AG04450 (cell line): ENCODE data around the gene GORASP1. TPM values are rescaled to one million over a fixed set of nuclear protein-coding genes. Genes with fewer than 3 reads are reported as not detected.

Experiments used
- CTCF ChIA-PET: fragments of 300-600, 350-600 bp; formaldehyde crosslinking; extraction: SDS; loops from one replicate; lab custom pipeline; 2022; ENCODE audit warnings: antibody characterized with exemption, inconsistent platforms; lab: Charles Lee
- POLR2A ChIA-PET: fragments of 350-600 bp; formaldehyde crosslinking; extraction: SDS; loops from one replicate; lab custom pipeline; 2021; ENCODE audit warnings: antibody characterized with exemption, inconsistent platforms; lab: Yijun Ruan, JAX
- DNase-seq: peaks from one replicate; pipeline ENCODE4 v3.0.0-alpha.2; 2011; ENCODE audit warnings: low read depth, low spot score
- H3K27ac ChIP-seq: one replicate; pipeline ENCODE4 v1.5.1; 2012; ENCODE audit warnings: low read depth, low read length, control low read depth
- H3K27me3 ChIP-seq: one replicate; pipeline ENCODE4 v1.6.0; 2012; ENCODE audit warnings: low read length; ENCODE audit not compliant: control insufficient read depth, insufficient read depth
- H3K4me3 ChIP-seq: 2 replicates; pipeline ENCODE4 v1.5.1; 2011; ENCODE audit warnings: mild to moderate bottlenecking, low read depth, low read length, control low read depth
- H3K9me3 ChIP-seq: 2 replicates; pipeline ENCODE4 v1.5.1; 2012; ENCODE audit warnings: low read length; ENCODE audit not compliant: control insufficient read depth, insufficient read depth
- polyA plus RNA-seq: library from polyadenylated mRNA; depleted of rRNA; stranded (reverse); fragments of >200 nt; gene quantifications from 2 replicates; pipeline ENCODE4 v1.2.3, GENCODE V29; 2011
- TF ChIP-seq, protein P1 (sequence below): IDR thresholded peaks from 2 replicates; pipeline ENCODE4 v1.5.1; 2011; ENCODE audit warnings: low read depth, low read length, control low read depth, inconsistent platforms

GORASP1 gene
- polyA plus RNA-seq, 1 experiment: 43.7 TPM

DNA sequence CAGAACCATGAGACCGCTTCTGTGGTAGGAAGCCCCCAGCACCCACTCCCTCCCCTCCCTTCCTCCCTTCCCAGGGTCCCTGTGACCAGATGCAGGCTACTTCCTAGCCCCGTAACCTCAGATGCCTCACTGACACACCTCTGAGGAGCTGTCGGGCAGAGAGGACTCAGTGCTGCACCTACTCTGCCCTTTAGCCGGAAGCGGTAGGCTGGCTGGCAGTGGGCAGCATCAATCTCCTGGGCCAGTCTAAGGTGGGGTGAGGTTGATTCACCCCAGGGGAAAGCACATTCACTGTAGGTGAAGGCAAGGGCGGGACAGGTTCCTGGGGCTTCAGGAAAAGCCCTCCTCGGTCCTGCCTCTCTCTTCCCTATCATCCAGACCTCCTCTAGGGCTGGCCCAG is 26.9 kb upstream of the GORASP1 start:
- Histone ChIP-seq H3K27ac (no peak overlapping the region), H3K4me3 (no peak overlapping the region), H3K9me3 (no peaks in the 10 kb centered on the region; the same call in 1 of the 2 replicates), H3K27me3 (no peaks in the 10 kb centered on the region)
- ChIA-PET CTCF (interaction anchor here (0.9 to 2.1 kb wide), 3 partner anchors 9 to 157 kb away, joined by 3 to 8 read pairs (median 8); no protein-coding TSS in a partner anchor), POLR2A (interaction anchor here (0.8 kb wide), 1 partner anchor 13 kb away, joined by 3 read pairs; no protein-coding TSS in a partner anchor)
- TF ChIP-seq, protein P1, sequence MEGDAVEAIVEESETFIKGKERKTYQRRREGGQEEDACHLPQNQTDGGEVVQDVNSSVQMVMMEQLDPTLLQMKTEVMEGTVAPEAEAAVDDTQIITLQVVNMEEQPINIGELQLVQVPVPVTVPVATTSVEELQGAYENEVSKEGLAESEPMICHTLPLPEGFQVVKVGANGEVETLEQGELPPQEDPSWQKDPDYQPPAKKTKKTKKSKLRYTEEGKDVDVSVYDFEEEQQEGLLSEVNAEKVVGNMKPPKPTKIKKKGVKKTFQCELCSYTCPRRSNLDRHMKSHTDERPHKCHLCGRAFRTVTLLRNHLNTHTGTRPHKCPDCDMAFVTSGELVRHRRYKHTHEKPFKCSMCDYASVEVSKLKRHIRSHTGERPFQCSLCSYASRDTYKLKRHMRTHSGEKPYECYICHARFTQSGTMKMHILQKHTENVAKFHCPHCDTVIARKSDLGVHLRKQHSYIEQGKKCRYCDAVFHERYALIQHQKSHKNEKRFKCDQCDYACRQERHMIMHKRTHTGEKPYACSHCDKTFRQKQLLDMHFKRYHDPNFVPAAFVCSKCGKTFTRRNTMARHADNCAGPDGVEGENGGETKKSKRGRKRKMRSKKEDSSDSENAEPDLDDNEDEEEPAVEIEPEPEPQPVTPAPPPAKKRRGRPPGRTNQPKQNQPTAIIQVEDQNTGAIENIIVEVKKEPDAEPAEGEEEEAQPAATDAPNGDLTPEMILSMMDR: no peak
- no peak for DNase-seq

DNA sequence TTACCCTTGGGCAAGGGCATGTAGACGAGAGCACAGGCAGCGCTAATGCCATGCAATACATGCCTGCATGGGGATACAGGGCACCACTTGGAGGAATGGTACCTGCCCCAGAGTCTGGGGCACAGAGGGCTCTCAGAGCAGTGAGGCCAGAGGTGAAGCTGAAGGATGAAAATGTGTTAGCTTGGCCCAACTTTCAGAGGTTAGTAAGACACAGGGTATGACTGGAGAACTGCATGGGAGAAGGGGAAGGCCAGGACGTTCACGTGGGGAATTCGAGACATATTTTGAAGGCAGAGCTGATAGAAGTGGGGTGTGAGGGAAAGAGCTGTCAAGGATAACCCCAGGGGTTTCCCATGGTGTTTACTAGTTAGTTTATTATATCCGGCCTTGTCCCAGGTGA is 26.4 kb upstream of the GORASP1 start:
- DNase-seq: no peak
- TF ChIP-seq, protein P1: no peak
- POLR2A ChIA-PET: interaction anchor here (0.6 to 0.8 kb wide), 2 partner anchors 13 to 1361 kb away, joined by 3 read pairs; no protein-coding TSS in a partner anchor
- H3K4me3 ChIP-seq: no peak overlapping the region
- no peaks in the 10 kb centered on the region; the same call in 1 of the 2 replicates for H3K9me3 ChIP-seq
- CTCF ChIA-PET: interaction anchor here (0.9 to 2.1 kb wide), 4 partner anchors 9 to 158 kb away, joined by 3 to 8 read pairs (median 6); no protein-coding TSS in a partner anchor
- H3K27me3 ChIP-seq: no peaks in the 10 kb centered on the region
- no peak overlapping the region for H3K27ac ChIP-seq

DNA sequence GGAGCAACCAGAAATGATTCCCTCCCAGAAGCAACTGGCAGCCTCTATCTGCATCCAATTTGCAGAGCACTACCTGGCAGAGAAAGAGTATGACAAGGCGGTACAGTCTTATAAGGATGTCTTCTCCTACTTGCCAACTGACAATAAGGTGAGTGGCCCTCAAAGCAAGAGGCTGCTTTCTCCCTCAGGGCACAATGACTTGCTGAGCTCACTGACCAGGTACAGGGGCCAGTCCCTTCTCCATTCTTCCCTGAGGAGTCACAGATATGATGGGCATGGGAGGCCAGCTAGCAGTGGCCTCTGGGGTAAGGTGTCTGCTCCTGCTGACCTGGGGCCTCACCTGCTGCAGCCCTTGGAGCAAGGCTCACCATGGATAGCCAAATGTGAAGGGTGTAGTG is 25.7 kb upstream of the GORASP1 start:
- Histone ChIP-seq H3K27ac (no peak overlapping the region), H3K9me3 (no peaks in the 10 kb centered on the region; the same call in 1 of the 2 replicates), H3K27me3 (no peaks in the 10 kb centered on the region), H3K4me3 (no peak overlapping the region)
- CTCF ChIA-PET: interaction anchor here (1.0 to 2.1 kb wide), 3 partner anchors 8 to 155 kb away, joined by 3 to 8 read pairs (median 8); no protein-coding TSS in a partner anchor
- DNase-seq: no peak
- POLR2A ChIA-PET: interaction anchor here (0.6 kb wide), 1 partner anchor 1362 kb away, joined by 3 read pairs; no protein-coding TSS in a partner anchor
- TF ChIP-seq, protein P1: no peak

GRCh38 chr3:39132096-39133092 is 25.0 kb upstream of the GORASP1 start:
- DNase-seq: no peak
- TF ChIP-seq, protein P1: no peak
- CTCF ChIA-PET: interaction anchor here (12.0 kb wide), 1 partner anchor 156 kb away, joined by 446 read pairs; no protein-coding TSS in a partner anchor
- no peaks in the 10 kb centered on the region; the same call in 1 of the 2 replicates for H3K9me3 ChIP-seq
- H3K27ac ChIP-seq: no peak overlapping the region
- POLR2A ChIA-PET: no interaction called here
- H3K4me3 ChIP-seq: no peak overlapping the region
- no peaks in the 10 kb centered on the region for H3K27me3 ChIP-seq
